Measurements from ENCODE around the gene DNAAF3.
"Not testable (repeated sequence)": the region's sequence is repeated elsewhere in the genome, so short reads cannot be mapped to it uniquely, and the experiment has no call there.

Gene DNAAF3

GRCh38 chr19:55166530-55167268 is at the start of gene DNAAF3:
TSS of gene DNAAF3 (minus strand) at chr19:55166613. CDS start at chr19:55166413, 200 bp downstream.
- DNase-seq (ENCODE audit: low read depth), result peak; percentile 96

GRCh38 chr19:55213547-55213946 is 47.1 kb upstream of the DNAAF3 start:
- no peak for DNase-seq (ENCODE audit: low read depth)

- no peak for DNase-seq (ENCODE audit: low read depth)
These were observed 46.0 kb upstream of the DNAAF3 start for GRCh38 chr19:55212447-55212846.

- DNase-seq (ENCODE audit: low read depth), result peak; percentile 61
These were observed 43.5 kb upstream of the DNAAF3 start for GRCh38 chr19:55209693-55210472.

GRCh38 chr19:55208880-55209692 is 42.7 kb upstream of the DNAAF3 start, which contains the start of gene PTPRH:
TSS of gene PTPRH (minus strand) at chr19:55209501. CDS start at chr19:55209433, 68 bp downstream.
- DNase-seq (ENCODE audit: low read depth), result no peak

GRCh38 chr19:55206664-55207500 is 40.5 kb upstream of the DNAAF3 start:
- DNase-seq (ENCODE audit: low read depth), result peak; percentile 74

- not testable (repeated sequence) for DNase-seq (ENCODE audit: low read depth)
These were observed 35.8 kb upstream of the DNAAF3 start for GRCh38 chr19:55202199-55202598.

GRCh38 chr19:55199620-55200204 is 33.3 kb upstream of the DNAAF3 start:
- DNase-seq (ENCODE audit: low read depth), result no peak

- no peak for DNase-seq (ENCODE audit: low read depth)
These were observed 32.2 kb upstream of the DNAAF3 start for GRCh38 chr19:55198651-55199050.

GRCh38 chr19:55197528-55197927 is 31.1 kb upstream of the DNAAF3 start:
- DNase-seq (ENCODE audit: low read depth), result no peak

- no peak for DNase-seq (ENCODE audit: low read depth)
These were observed 30.4 kb upstream of the DNAAF3 start for GRCh38 chr19:55196803-55197202.

- DNase-seq (ENCODE audit: low read depth), result no peak
These were observed 27.1 kb upstream of the DNAAF3 start for GRCh38 chr19:55193481-55193880.

GRCh38 chr19:55189403-55189835 is 23.0 kb upstream of the DNAAF3 start:
- DNase-seq (ENCODE audit: low read depth), result peak; percentile 85

GRCh38 chr19:55188625-55189024 is 22.2 kb upstream of the DNAAF3 start:
- DNase-seq (ENCODE audit: low read depth), result no peak

- DNase-seq (ENCODE audit: low read depth), result no peak
These were observed 19.7 kb upstream of the DNAAF3 start for GRCh38 chr19:55186080-55186479.

GRCh38 chr19:55181740-55182139 is 15.3 kb upstream of the DNAAF3 start:
- no peak for DNase-seq (ENCODE audit: low read depth)

GRCh38 chr19:55179606-55180484 is 13.4 kb upstream of the DNAAF3 start, which contains the start of gene SYT5:
TSS of gene SYT5 (minus strand) at chr19:55180289. CDS start at chr19:55179041, 1,248 bp downstream.
- no peak for DNase-seq (ENCODE audit: low read depth)

GRCh38 chr19:55178781-55179599 is 12.6 kb upstream of the DNAAF3 start:
- DNase-seq (ENCODE audit: low read depth), result peak; percentile 61

GRCh38 chr19:55176076-55176475 is 9.7 kb upstream of the DNAAF3 start:
- no peak for DNase-seq (ENCODE audit: low read depth)
